Retinal pigment epithelial cell (primary cell): Measurements from ENCODE around the gene KIAA1217.

Experiments used
- DNase-seq: peaks from one replicate; pipeline ENCODE4 v3.0.0-alpha.2; 2010; ENCODE audit warnings: low read depth
- H3K4me3 ChIP-seq: 2 replicates; pipeline ENCODE4 v1.5.1; 2011; ENCODE audit warnings: mild to moderate bottlenecking, low read length, control low read depth, moderate library complexity
- CTCF ChIP-seq: conservative IDR thresholded peaks from 2 replicates; pipeline ENCODE4 v1.5.1; 2011; ENCODE audit warnings: low read depth, low read length, control low read depth, inconsistent platforms

KIAA1217 gene

DNA sequence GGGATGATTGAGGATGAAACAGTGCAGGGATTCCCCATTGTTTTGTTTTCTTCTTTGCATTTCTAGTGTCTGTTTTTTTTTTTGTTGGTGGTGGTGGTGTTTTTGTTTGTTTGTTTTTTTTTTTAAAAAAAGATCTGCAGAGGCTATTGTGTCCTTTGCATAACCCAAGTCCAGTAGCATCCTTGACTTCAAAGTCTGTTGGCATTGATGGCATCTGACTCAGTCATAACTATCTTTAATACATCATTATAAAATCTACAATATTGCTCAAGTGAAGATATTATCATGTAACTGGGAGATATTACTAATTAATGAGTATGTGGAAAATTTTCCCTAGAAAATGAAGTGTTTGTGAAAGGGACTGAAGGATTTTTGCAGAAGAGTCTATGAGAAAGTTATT, 70.2 kb downstream of the KIAA1217 start:
- no peak for TF ChIP-seq CTCF
- no peak for DNase-seq
- no peak overlapping the region for H3K4me3 ChIP-seq

DNA sequence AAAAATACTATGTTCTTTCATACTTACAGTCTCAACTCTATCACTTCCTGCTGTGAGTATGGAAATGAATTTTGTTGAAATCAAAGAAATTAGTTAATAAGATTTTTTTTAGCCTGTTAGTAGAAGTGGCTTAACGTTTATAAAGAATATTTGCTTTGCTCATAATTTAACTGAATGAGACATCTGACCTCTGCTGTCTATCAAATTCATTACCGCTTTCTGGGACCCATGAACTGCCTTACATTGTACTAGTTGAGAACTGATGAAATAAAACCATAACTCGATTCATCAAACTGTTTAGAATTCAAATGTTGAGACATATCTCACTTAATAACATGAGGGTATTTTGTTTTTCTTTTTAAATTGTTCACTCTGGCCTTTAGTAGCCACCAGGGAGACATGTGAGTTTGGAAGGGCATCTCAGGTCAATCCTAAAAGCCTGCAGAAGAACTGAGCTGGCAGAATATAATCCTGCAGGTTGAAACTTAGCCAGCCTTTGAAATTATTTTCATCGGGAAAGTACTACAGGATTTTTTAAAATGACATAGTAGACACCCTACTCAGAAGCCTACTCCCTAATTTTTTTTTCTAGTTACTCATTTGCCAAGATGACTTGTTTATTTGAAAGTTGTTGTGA, 78.7 kb downstream of the KIAA1217 start:
- H3K4me3 ChIP-seq: no peak overlapping the region
- DNase-seq: no peak
- peak; percentile 6 for TF ChIP-seq CTCF

DNA sequence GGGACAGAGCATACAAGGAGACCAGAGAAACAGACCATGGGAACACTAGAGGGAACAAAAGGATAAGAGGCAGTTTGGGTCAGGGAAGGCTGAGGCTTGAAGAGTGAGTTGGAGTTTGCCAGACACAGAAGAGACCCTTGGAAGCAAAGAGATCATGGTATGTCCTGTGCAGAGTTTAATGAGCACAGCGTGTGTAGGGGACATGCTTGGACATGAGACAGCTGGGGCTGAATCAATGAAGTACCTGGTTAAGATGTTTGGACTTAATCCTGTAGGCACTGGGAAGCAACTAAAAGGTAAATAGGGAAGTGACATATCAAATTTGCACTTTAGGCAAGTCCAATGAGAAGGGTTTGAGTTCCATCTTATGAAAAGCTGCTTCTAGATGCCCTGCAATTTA, 79.6 kb downstream of the KIAA1217 start:
- TF ChIP-seq CTCF: no peak
- no peak for DNase-seq
- no peak overlapping the region for H3K4me3 ChIP-seq

DNA sequence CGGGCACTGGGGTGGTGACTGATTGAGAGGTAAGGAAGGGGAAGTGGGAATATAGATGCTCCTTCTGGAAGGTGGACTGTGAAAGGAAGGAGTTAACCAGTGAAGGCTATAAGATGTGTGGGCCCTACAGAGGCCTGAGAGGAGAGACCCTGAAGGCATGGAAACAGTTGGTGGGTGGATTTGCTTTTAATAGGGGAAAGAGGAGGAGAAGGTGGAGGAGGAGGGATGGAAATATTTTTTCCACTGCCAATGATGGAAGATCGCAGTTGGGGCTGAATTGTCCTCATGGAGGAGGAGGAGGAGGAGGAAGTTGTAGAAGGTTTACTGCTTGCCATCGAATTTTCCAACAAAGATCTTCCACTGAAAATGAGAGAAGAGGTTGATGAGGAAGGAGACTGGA, 80.3 kb downstream of the KIAA1217 start:
- no peak for TF ChIP-seq CTCF
- no peak for DNase-seq
- no peak overlapping the region for H3K4me3 ChIP-seq

GRCh38 chr10:24292304-24293293, 83.7 kb downstream of the KIAA1217 start:
- H3K4me3 ChIP-seq: no peak overlapping the region
- no peak for TF ChIP-seq CTCF
- no peak for DNase-seq

DNA sequence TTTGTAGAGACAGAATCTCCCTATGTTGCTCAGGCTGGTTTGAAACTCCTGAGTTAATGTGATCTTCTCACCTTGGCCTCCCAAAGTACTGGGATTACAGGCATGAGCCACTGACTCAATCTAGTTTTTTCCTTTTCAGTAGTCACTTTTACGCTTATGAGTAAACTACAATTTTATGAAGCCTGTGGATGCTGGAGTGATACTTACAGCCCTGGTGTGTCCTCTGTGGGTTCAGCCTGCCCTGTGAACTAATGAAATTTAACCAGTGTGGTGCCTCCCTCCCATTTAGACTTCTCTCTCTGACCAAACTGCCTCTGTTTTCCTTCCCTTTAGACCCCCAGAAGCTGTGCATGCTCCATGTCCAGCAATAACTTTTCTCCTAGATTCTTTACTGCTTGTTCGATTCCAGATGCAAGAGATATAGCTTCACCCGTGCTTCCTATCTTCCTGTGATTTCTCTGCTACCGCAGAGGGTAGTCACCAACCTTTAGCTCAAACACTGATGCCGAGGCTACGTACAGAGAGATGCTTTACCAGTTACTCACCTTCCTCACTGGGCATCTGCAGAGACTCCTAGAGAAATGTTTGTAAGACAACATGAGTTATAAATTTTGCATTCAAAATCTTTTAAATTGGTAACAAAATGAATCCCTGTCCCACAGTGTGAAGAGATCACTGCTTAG, 90.8 kb downstream of the KIAA1217 start:
- no peak for TF ChIP-seq CTCF
- DNase-seq: no peak
- H3K4me3 ChIP-seq: no peak overlapping the region
